H1 (cell line): ENCODE results near the gene FRMD4A.

Experiments used
- CTCF ChIP-seq, 3 experiments: IDR thresholded peaks; 1 replicate in 2 of 3; 2 replicates in 1 of 3; pipeline versions ENCODE4 v1.5.1 to v1.6.1; 2011; ENCODE audit warnings: low read length in 3 of 3, mild to moderate bottlenecking in 3 of 3, inconsistent platforms in 2 of 3, low read depth in 1 of 3, moderate library complexity in 1 of 3; ENCODE audit not compliant: insufficient read depth in 1 of 3; ENCODE audit errors: control extremely low read depth in 1 of 3
- EGR1 ChIP-seq: IDR thresholded peaks from 2 replicates; pipeline ENCODE4 v1.6.1; 2011; ENCODE audit warnings: low read depth, low read length, borderline replicate concordance
- GABPA ChIP-seq: IDR thresholded peaks from 2 replicates; pipeline ENCODE4 v1.6.1; 2011; ENCODE audit warnings: mild to moderate bottlenecking, low read length, moderate library complexity, borderline replicate concordance; ENCODE audit not compliant: insufficient read depth
- NANOG ChIP-seq: IDR thresholded peaks from 2 replicates; pipeline ENCODE4 v1.6.1; 2011; ENCODE audit warnings: low read length, low read depth, mild to moderate bottlenecking, inconsistent platforms; ENCODE audit not compliant: insufficient read depth, poor library complexity, severe bottlenecking
- NRF1 ChIP-seq: IDR thresholded peaks from 2 replicates; pipeline ENCODE4 v1.6.1; 2011; ENCODE audit warnings: mild to moderate bottlenecking, low read depth, low read length, improper control_type of control experiment
- POLR2A ChIP-seq, 2 experiments: IDR thresholded peaks; 1 replicate in 1 of 2; 2 replicates in 1 of 2; pipeline ENCODE4 v1.6.1; 2011; ENCODE audit warnings: low read depth in 2 of 2, low read length in 2 of 2, mild to moderate bottlenecking in 2 of 2; ENCODE audit errors: control extremely low read depth in 1 of 2
- RBBP5 ChIP-seq: IDR thresholded peaks from 2 replicates; pipeline ENCODE4 v1.7.1; 2012; ENCODE audit warnings: low read depth, mild to moderate bottlenecking, inconsistent platforms, low read length, moderate library complexity, borderline replicate concordance
- SAP30 ChIP-seq: fragments of 300-600 bp; sonication (generic); IDR thresholded peaks from 2 replicates; pipeline ENCODE4 v1.7.1; 2012; ENCODE audit warnings: low read length, moderate library complexity, mild to moderate bottlenecking, inconsistent platforms; ENCODE audit not compliant: insufficient read depth, insufficient replicate concordance
- SIX5 ChIP-seq: IDR thresholded peaks from 2 replicates; pipeline ENCODE4 v1.6.1; 2011; ENCODE audit warnings: mild to moderate bottlenecking, low read depth, low read length
- SP1 ChIP-seq: IDR thresholded peaks from 2 replicates; pipeline ENCODE4 v1.6.1; 2011; ENCODE audit warnings: low read depth, low read length
- SP2 ChIP-seq: IDR thresholded peaks from 2 replicates; pipeline ENCODE4 v1.6.1; 2012; ENCODE audit warnings: mild to moderate bottlenecking, low read length, inconsistent platforms

DNA sequence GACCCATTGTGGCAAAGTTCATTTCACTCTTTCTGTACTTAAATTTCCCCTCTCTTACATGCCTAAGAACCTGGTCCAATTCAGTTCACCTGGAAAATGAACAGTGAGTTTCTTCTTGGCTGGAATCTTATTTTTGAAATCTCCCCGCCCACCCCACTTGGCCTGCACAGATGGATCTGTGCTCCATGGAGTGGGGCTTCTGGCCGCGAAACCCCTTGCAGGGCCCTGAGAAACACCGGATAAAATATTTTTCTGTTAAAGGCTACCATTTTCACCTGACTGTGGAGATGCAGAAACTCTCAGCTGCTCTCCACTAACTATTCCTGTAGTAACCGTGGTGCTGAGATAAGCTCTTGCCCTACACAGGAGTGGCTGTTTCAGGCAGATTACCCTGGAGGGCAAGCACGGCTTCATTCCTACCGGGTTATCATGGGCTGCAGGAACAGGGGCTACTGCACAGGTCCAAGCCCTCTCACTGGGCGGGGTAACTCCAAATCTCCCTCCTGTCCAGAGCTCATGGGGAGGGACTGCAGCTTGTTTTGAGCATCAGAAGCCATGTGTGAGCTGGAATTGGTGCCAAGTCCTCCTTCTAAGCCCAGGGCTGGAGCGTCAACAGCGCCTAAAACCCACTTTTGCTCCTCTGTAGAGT lies 625.1 kb downstream of the FRMD4A start:
- TF ChIP-seq CTCF (IDR thresholded peaks at IDR 0.05; ENCODE audit: control extremely low read depth in 1 of 3, insufficient read depth in 1 of 3, low read depth in 1 of 3, low read length in 3 of 3) (no peak), POLR2A (IDR thresholded peaks at IDR 0.05; ENCODE audit: control extremely low read depth in 1 of 2, low read depth in 2 of 2, low read length in 2 of 2) (no peak), NANOG (no peak), SP1 (no peak), SIX5 (no peak), GABPA (no peak), SAP30 (no peak), SP2 (no peak), NRF1 (no peak), RBBP5 (no peak), EGR1 (no peak)
